Activated CD4-positive, alpha-beta T cell treated with anti-CD3 and anti-CD28 coated beads, Interleukin-2, amount 10 ng/mL, durations not matched to agents 24 days and 14 days (primary cell): Measurements from ENCODE around the gene TRMT10C. TPM values are rescaled to one million over a fixed set of nuclear protein-coding genes. Genes with fewer than 3 reads are reported as not detected.
A peak's percentile ranks its signal among the peaks of the same experiment; 100 is the strongest.

ENCODE experiments used
- DNase-seq: peaks from one replicate; pipeline ENCODE4 v3.0.0; 2022
- H3K27ac Mint-ChIP-seq: one replicate; pipeline ENCODE4 v1.8.0; 2022; ENCODE audit warnings: mild to moderate bottlenecking, mixed read lengths
- H3K27me3 Mint-ChIP-seq: one replicate; pipeline ENCODE4 v1.8.0; 2022; ENCODE audit warnings: mixed read lengths
- H3K36me3 Mint-ChIP-seq: one replicate; pipeline ENCODE4 v1.8.0; 2022; ENCODE audit warnings: low read depth, mild to moderate bottlenecking, mixed read lengths
- H3K4me1 Mint-ChIP-seq: one replicate; pipeline ENCODE4 v1.8.0; 2021; ENCODE audit warnings: mixed read lengths
- H3K4me3 Mint-ChIP-seq: one replicate; pipeline ENCODE4 v1.8.0; 2022; ENCODE audit warnings: mild to moderate bottlenecking, moderate library complexity, mixed read lengths
- H3K9me3 Mint-ChIP-seq: one replicate; pipeline ENCODE4 v1.8.0; 2021; ENCODE audit warnings: mixed read lengths
- intact Hi-C: fragments of 100-400 bp; cut with micrococcal nuclease; formaldehyde crosslinking; loops from one replicate; pipeline ENCODE4 v1.15.1; 2023
- total RNA-seq: library from RNA; stranded (reverse); gene quantifications from 2 replicates; pipeline ENCODE4 v1.2.3, GENCODE V29; 2022

The TRMT10C gene
- total RNA-seq, result 58.3 and 59.9 TPM in 2 replicates

- no peaks in the 10 kb centered on the region for H3K9me3 Mint-ChIP-seq
- peaks cover 2% of the 10 kb centered on the region for H3K27me3 Mint-ChIP-seq
- H3K4me3 Mint-ChIP-seq, result peak within 1 kb of the TSS; percentile 98
- intact Hi-C loops, result loop anchor here (1.0 kb wide), 3 partner anchors 12 to 48 kb away; partner anchors contain the start of gene SENP7
- peak; percentile 98 for DNase-seq
- H3K4me1 Mint-ChIP-seq, result peaks cover 30% of the 10 kb centered on the region
- H3K36me3 Mint-ChIP-seq, result peaks cover 43% of the 10 kb centered on the region
- peak within 1 kb of the TSS; percentile 99 for H3K27ac Mint-ChIP-seq
Measured at GRCh38 chr3:101561630-101562328, at the start of gene TRMT10C. TSS of gene TRMT10C (plus strand) at chr3:101561868. CDS start at chr3:101564782, 2,914 bp downstream.

- peak overlapping the region; percentile 100 for H3K27ac Mint-ChIP-seq
- H3K27me3 Mint-ChIP-seq, result peaks cover 3% of the 10 kb centered on the region
- H3K36me3 Mint-ChIP-seq, result peaks cover 13% of the 10 kb centered on the region
- DNase-seq, result no peak
- peaks cover 3% of the 10 kb centered on the region for H3K9me3 Mint-ChIP-seq
- intact Hi-C loops, result loop anchor here (5.0 kb wide), 1 partner anchor 800 kb away; no protein-coding TSS in a partner anchor
- H3K4me3 Mint-ChIP-seq, result peak overlapping the region; percentile 99
- peaks cover 27% of the 10 kb centered on the region for H3K4me1 Mint-ChIP-seq
Measured at GRCh38 chr3:101512396-101512645, 49.3 kb upstream of the TRMT10C start.

GRCh38 chr3:101512646-101513418, 48.8 kb upstream of the TRMT10C start, which contains the start of gene SENP7:
TSS of gene SENP7 (minus strand) at chr3:101513212. CDS start at chr3:101513130, 82 bp downstream.
- peaks cover 27% of the 10 kb centered on the region for H3K4me1 Mint-ChIP-seq
- intact Hi-C loops, result loop anchor here (1.0 to 5.0 kb wide), 2 partner anchors 48 to 801 kb away; partner anchors contain the start of gene TRMT10C
- H3K9me3 Mint-ChIP-seq, result peaks cover 3% of the 10 kb centered on the region
- H3K4me3 Mint-ChIP-seq, result peak within 1 kb of the TSS; percentile 99
- peak; percentile 94 for DNase-seq
- peak within 1 kb of the TSS; percentile 100 for H3K27ac Mint-ChIP-seq
- H3K27me3 Mint-ChIP-seq, result peaks cover 3% of the 10 kb centered on the region
- peaks cover 13% of the 10 kb centered on the region for H3K36me3 Mint-ChIP-seq

GRCh38 chr3:101513419-101513986, 48.2 kb upstream of the TRMT10C start:
- Mint-ChIP-seq H3K4me1 (peaks cover 33% of the 10 kb centered on the region), H3K9me3 (no peaks in the 10 kb centered on the region), H3K4me3 (peak overlapping the region; percentile 99), H3K36me3 (peaks cover 10% of the 10 kb centered on the region), H3K27me3 (peaks cover 3% of the 10 kb centered on the region), H3K27ac (peak overlapping the region; percentile 100)
- intact Hi-C loops, result loop anchor here (1.0 to 5.0 kb wide), 2 partner anchors 48 to 801 kb away; partner anchors contain the start of gene TRMT10C
- no peak for DNase-seq

GRCh38 chr3:101518421-101518871, 43.2 kb upstream of the TRMT10C start:
- DNase-seq, result peak; percentile 84
- Mint-ChIP-seq H3K36me3 (peaks cover 8% of the 10 kb centered on the region), H3K27me3 (no peaks in the 10 kb centered on the region), H3K4me3 (peak overlapping the region; percentile 46), H3K4me1 (peaks cover 41% of the 10 kb centered on the region), H3K27ac (peak overlapping the region; percentile 92), H3K9me3 (no peaks in the 10 kb centered on the region)
- intact Hi-C loops, result loop anchor here (1.0 to 5.0 kb wide), 10 partner anchors 13 to 1116 kb away; partner anchors contain the start of genes CEP97, LNP1, PCNP and TOMM70

- peaks cover 39% of the 10 kb centered on the region for H3K4me1 Mint-ChIP-seq
- H3K27me3 Mint-ChIP-seq, result no peaks in the 10 kb centered on the region
- H3K36me3 Mint-ChIP-seq, result peaks cover 13% of the 10 kb centered on the region
- H3K4me3 Mint-ChIP-seq, result no peak overlapping the region
- no peak for DNase-seq
- intact Hi-C loops, result loop anchor here (2.0 to 5.0 kb wide), 5 partner anchors 139 to 1118 kb away; partner anchors contain the start of genes CEP97, LNP1, TOMM70 and ZBTB11
- peaks cover 5% of the 10 kb centered on the region for H3K9me3 Mint-ChIP-seq
- H3K27ac Mint-ChIP-seq, result peak overlapping the region; percentile 10
Measured at GRCh38 chr3:101519685-101520365, 41.8 kb upstream of the TRMT10C start.

GRCh38 chr3:101521211-101521701, 40.4 kb upstream of the TRMT10C start:
- H3K4me1 Mint-ChIP-seq, result peaks cover 39% of the 10 kb centered on the region
- peaks cover 17% of the 10 kb centered on the region for H3K36me3 Mint-ChIP-seq
- H3K4me3 Mint-ChIP-seq, result peak overlapping the region; percentile 72
- no peaks in the 10 kb centered on the region for H3K27me3 Mint-ChIP-seq
- H3K27ac Mint-ChIP-seq, result peak overlapping the region; percentile 79
- peak; percentile 66 for DNase-seq
- intact Hi-C loops, result no loop called here
- H3K9me3 Mint-ChIP-seq, result peaks cover 9% of the 10 kb centered on the region

GRCh38 chr3:101527441-101527840, 34.2 kb upstream of the TRMT10C start:
- intact Hi-C loops, result no loop called here

GRCh38 chr3:101527906-101528305, 33.8 kb upstream of the TRMT10C start:
- Mint-ChIP-seq H3K27ac (no peak overlapping the region), H3K9me3 (peaks cover 20% of the 10 kb centered on the region), H3K36me3 (peaks cover 19% of the 10 kb centered on the region), H3K4me3 (no peak overlapping the region), H3K4me1 (peaks cover 26% of the 10 kb centered on the region), H3K27me3 (no peaks in the 10 kb centered on the region)
- DNase-seq, result no peak
- intact Hi-C loops, result no loop called here

More at GRCh38 chr3:101527441-101527840, 34.2 kb upstream of the TRMT10C start:
- Mint-ChIP-seq H3K9me3 (peaks cover 20% of the 10 kb centered on the region), H3K27me3 (no peaks in the 10 kb centered on the region), H3K4me3 (no peak overlapping the region), H3K36me3 (peaks cover 20% of the 10 kb centered on the region), H3K4me1 (peaks cover 26% of the 10 kb centered on the region), H3K27ac (no peak overlapping the region)
- no peak for DNase-seq

GRCh38 chr3:101529816-101530685, 31.6 kb upstream of the TRMT10C start:
- DNase-seq, result no peak
- Mint-ChIP-seq H3K27ac (no peak overlapping the region), H3K4me3 (peak overlapping the region; percentile 2), H3K27me3 (no peaks in the 10 kb centered on the region), H3K4me1 (peaks cover 26% of the 10 kb centered on the region), H3K36me3 (peaks cover 10% of the 10 kb centered on the region), H3K9me3 (peaks cover 16% of the 10 kb centered on the region)
- intact Hi-C loops, result no loop called here

GRCh38 chr3:101530686-101531047, 31.0 kb upstream of the TRMT10C start:
- H3K36me3 Mint-ChIP-seq, result peaks cover 7% of the 10 kb centered on the region
- no peak overlapping the region for H3K27ac Mint-ChIP-seq
- H3K9me3 Mint-ChIP-seq, result peaks cover 14% of the 10 kb centered on the region
- H3K4me1 Mint-ChIP-seq, result peaks cover 26% of the 10 kb centered on the region
- H3K27me3 Mint-ChIP-seq, result no peaks in the 10 kb centered on the region
- peak overlapping the region; percentile 2 for H3K4me3 Mint-ChIP-seq
- DNase-seq, result no peak
- intact Hi-C loops, result loop anchor here (1.0 kb wide), 1 partner anchor 12 kb away; no protein-coding TSS in a partner anchor

- H3K4me3 Mint-ChIP-seq, result peak overlapping the region; percentile 21
- peak; percentile 65 for DNase-seq
- intact Hi-C loops, result loop anchor here (1.0 kb wide), 1 partner anchor 13 kb away; no protein-coding TSS in a partner anchor
- peaks cover 16% of the 10 kb centered on the region for H3K9me3 Mint-ChIP-seq
- peaks cover 26% of the 10 kb centered on the region for H3K4me1 Mint-ChIP-seq
- H3K27ac Mint-ChIP-seq, result peak overlapping the region; percentile 56
- peaks cover 7% of the 10 kb centered on the region for H3K36me3 Mint-ChIP-seq
- no peaks in the 10 kb centered on the region for H3K27me3 Mint-ChIP-seq
Measured at GRCh38 chr3:101531473-101532086, 30.1 kb upstream of the TRMT10C start.
